PC-9 (cell line): ENCODE results near the gene MTREX.

Source experiments
- EZH2 ChIP-seq: fragments of 200-600 bp; sonication (generic); IDR thresholded peaks from 2 replicates; pipeline ENCODE4 v1.8.0; 2017; ENCODE audit warnings: antibody characterized with exemption, low read depth
- TF ChIP-seq, protein P1 (sequence below): fragments of 200-600 bp; sonication (generic); conservative IDR thresholded peaks from 2 replicates; pipeline ENCODE4 v1.6.1; 2017; ENCODE audit warnings: mixed run types, antibody characterized with exemption, mild to moderate bottlenecking, moderate library complexity

DNA sequence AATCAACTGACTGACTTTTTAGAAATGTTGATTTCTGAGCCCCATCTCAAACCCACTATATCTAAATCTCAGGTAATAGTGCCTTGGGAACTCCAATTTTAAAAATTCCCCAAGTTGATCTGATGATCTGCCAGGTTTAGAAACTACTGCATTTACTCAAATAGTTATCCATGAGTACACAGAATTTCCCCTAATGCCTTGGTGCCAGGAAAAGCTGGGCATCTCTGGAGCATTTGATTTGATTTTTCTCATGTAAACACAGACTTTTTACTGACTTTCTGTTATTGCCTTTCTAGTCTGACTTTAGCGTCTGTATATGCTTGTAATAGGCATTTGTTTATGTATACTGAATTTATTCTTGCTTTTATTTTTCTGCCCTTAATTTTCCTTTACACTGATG is 35.8 kb downstream of the MTREX start:
- TF ChIP-seq, protein P1, sequence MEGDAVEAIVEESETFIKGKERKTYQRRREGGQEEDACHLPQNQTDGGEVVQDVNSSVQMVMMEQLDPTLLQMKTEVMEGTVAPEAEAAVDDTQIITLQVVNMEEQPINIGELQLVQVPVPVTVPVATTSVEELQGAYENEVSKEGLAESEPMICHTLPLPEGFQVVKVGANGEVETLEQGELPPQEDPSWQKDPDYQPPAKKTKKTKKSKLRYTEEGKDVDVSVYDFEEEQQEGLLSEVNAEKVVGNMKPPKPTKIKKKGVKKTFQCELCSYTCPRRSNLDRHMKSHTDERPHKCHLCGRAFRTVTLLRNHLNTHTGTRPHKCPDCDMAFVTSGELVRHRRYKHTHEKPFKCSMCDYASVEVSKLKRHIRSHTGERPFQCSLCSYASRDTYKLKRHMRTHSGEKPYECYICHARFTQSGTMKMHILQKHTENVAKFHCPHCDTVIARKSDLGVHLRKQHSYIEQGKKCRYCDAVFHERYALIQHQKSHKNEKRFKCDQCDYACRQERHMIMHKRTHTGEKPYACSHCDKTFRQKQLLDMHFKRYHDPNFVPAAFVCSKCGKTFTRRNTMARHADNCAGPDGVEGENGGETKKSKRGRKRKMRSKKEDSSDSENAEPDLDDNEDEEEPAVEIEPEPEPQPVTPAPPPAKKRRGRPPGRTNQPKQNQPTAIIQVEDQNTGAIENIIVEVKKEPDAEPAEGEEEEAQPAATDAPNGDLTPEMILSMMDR = no peak
- TF ChIP-seq EZH2 = no peak
